MM.1S (cell line): ENCODE data around the gene CELF2.

ENCODE experiments used
- EZH2 ChIP-seq: fragments of 300-600 bp; sonication (generic); optimal IDR thresholded peaks from 2 replicates; pipeline ENCODE3; 2017; ENCODE audit warnings: low read depth, mild to moderate bottlenecking, antibody characterized with exemption, low read length, mixed read lengths
- EZH2phosphoT487 ChIP-seq: fragments of 300-600 bp; sonication (generic); IDR thresholded peaks from 2 replicates; pipeline ENCODE4 v1.6.1; 2018; ENCODE audit warnings: antibody characterized with exemption, low read length
- TF ChIP-seq, protein P1 (sequence below): fragments of 300-600 bp; sonication (generic); IDR thresholded peaks from 2 replicates; pipeline ENCODE4 v1.5.1; 2016; ENCODE audit warnings: antibody characterized with exemption, low read length, mixed read lengths

- no peak for TF ChIP-seq EZH2phosphoT487
- TF ChIP-seq EZH2, result no peak
- TF ChIP-seq, protein P1, sequence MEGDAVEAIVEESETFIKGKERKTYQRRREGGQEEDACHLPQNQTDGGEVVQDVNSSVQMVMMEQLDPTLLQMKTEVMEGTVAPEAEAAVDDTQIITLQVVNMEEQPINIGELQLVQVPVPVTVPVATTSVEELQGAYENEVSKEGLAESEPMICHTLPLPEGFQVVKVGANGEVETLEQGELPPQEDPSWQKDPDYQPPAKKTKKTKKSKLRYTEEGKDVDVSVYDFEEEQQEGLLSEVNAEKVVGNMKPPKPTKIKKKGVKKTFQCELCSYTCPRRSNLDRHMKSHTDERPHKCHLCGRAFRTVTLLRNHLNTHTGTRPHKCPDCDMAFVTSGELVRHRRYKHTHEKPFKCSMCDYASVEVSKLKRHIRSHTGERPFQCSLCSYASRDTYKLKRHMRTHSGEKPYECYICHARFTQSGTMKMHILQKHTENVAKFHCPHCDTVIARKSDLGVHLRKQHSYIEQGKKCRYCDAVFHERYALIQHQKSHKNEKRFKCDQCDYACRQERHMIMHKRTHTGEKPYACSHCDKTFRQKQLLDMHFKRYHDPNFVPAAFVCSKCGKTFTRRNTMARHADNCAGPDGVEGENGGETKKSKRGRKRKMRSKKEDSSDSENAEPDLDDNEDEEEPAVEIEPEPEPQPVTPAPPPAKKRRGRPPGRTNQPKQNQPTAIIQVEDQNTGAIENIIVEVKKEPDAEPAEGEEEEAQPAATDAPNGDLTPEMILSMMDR, result no peak
These were observed 41.3 kb downstream of the CELF2 start for GRCh38 chr10:11058965-11059364.
